GM23248 (cell line): ENCODE results near the gene CLDN8.

Experiments used
- EZH2 ChIP-seq: fragments of 200-600 bp; sonication (generic); IDR thresholded peaks from 2 replicates; pipeline ENCODE4 v1.6.1; 2018; ENCODE audit warnings: antibody characterized with exemption, mild to moderate bottlenecking; ENCODE audit not compliant: insufficient read depth, poor library complexity, severe bottlenecking
- EZH2phosphoT487 ChIP-seq: fragments of 200-600 bp; sonication (generic); IDR thresholded peaks from 2 replicates; pipeline ENCODE4 v1.6.1; 2018; ENCODE audit warnings: antibody characterized with exemption, moderate library complexity, mild to moderate bottlenecking, low read depth; ENCODE audit not compliant: insufficient read depth

DNA sequence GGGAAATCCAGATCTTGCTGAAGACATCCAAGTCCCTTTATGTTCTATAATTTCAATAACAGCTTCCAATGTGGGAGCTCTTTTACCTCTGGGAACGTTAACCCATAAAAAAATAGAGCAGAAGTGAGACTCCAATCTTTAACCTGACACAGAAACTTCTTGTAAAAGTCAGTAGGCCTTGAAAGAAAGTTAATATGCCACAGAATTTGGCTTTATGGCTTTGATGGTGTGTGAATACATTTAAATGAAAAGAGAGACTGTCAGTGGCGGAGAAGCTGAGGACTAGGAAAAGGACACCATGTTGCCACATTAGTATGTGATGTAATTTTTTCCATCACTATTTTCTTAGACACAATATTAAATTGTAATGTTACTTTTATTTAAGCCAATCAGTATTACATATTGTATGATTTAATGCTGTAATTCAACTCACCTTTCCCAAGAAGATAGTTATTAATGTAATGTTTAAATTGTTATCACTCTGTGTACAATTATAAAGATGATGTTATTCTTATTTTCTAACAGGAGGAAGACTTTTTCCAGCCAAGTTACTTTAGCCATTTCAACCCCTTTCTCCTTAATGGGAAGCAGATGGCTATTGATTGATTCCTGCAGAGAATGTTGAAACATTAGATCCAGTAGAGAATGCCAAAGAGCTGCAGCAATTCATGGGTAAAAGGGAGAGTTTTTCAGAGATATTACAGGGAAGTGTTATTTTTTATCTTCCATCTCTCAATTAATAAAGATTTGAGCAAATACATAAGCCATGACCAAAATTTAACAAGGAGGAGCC, 17.5 kb upstream of the CLDN8 start:
- TF ChIP-seq EZH2 (no peak), EZH2phosphoT487 (no peak)
